HepG2 (cell line): Measurements from ENCODE around the gene KIRREL3. TPM values are rescaled to one million over a fixed set of nuclear protein-coding genes. Genes with fewer than 3 reads are reported as not detected.

ENCODE experiments used
- ATAC-seq: fragments of 200-7000 bp; cut with Tn5 transposase; 3 replicates; pipeline ENCODE4 v1.9.1; 2020; ENCODE audit warnings: mild to moderate bottlenecking, moderate library complexity
- BruUV-seq: library from RNA; stranded (reverse); fragments of 400-500 nt; replicated peaks from 2 replicates; lab custom pipeline; 2021; lab: Mats Ljungman, UMichigan
- CTCF ChIA-PET: fragments of 300-600 bp; formaldehyde crosslinking; extraction: SDS; loops from one replicate; lab custom pipeline; 2021; ENCODE audit warnings: low total read pairs, inconsistent platforms, low intra/inter-chr PET ratio; lab: Yijun Ruan, JAX
- POLR2A ChIA-PET: fragments of 350-600 bp; sonication (Branson Sonifier 250); formaldehyde crosslinking; loops from one replicate; lab custom pipeline; 2020; ENCODE audit warnings: antibody characterized with exemption, inconsistent platforms; lab: Yijun Ruan, JAX
- DNase-seq: peaks from one replicate; pipeline ENCODE4 v3.0.0-alpha.2; 2015; ENCODE audit warnings: low spot score
- FAIRE-seq: peaks from 3 replicates; lab custom pipeline; 2011; peaks lifted over from hg19 to GRCh38; lab: Jason Lieb, UNC
- H2AFZ ChIP-seq: one replicate; pipeline ENCODE4 v1.6.1; 2011; ENCODE audit warnings: low read length, inconsistent platforms
- H3K27ac ChIP-seq: fragments of 300-600 bp; 3 replicates; pipeline ENCODE4 v1.8.0; 2011; ENCODE audit warnings: mixed run types, mild to moderate bottlenecking, mixed read lengths, low read length, inconsistent platforms; ENCODE audit not compliant: insufficient read depth; ENCODE audit errors: extremely low read length
- H3K27me3 ChIP-seq, 2 experiments: fragments of 200-600 bp in 1 of 2; 2 replicates in 1 of 2; 3 replicates in 1 of 2; pipeline versions ENCODE4 v1.6.0 to v1.8.0; 2011; ENCODE audit warnings: low read length in 2 of 2, mild to moderate bottlenecking in 2 of 2, moderate library complexity in 2 of 2, inconsistent platforms in 1 of 2; ENCODE audit not compliant: insufficient read depth in 2 of 2, control insufficient read depth in 1 of 2
- H3K36me3 ChIP-seq, 2 experiments: fragments of 200-600 bp in 1 of 2; replicated peaks in 1 of 2; 2 replicates in 1 of 2; 3 replicates in 1 of 2; pipeline versions ENCODE4 v1.5.1 to v1.8.0; 2011; ENCODE audit warnings: low read length in 2 of 2, inconsistent platforms in 1 of 2; ENCODE audit not compliant: insufficient read depth in 2 of 2, control insufficient read depth in 1 of 2
- H3K4me1 ChIP-seq: 2 replicates; pipeline ENCODE4 v1.5.1; 2012; ENCODE audit warnings: low read length, inconsistent platforms; ENCODE audit not compliant: insufficient read depth
- H3K4me2 ChIP-seq: 2 replicates; pipeline ENCODE4 v1.6.0; 2011; ENCODE audit warnings: low read depth, low read length, inconsistent platforms
- H3K4me3 ChIP-seq, 3 experiments: fragments of 200-600 bp in 1 of 3; sonication (generic), shearing (Covaris generic) in 1 of 3; replicated peaks in 1 of 3; 2 replicates each; pipeline ENCODE4 v1.5.1; 2011 to 2016; ENCODE audit warnings: low read length in 3 of 3, inconsistent platforms in 2 of 3, low read depth in 2 of 3, mild to moderate bottlenecking in 2 of 3, control low read depth in 1 of 3, mixed read lengths in 1 of 3; ENCODE audit not compliant: insufficient read depth in 1 of 3
- H3K79me2 ChIP-seq: one replicate; pipeline ENCODE4 v1.6.1; 2011; ENCODE audit warnings: low read length, inconsistent platforms; ENCODE audit not compliant: insufficient read depth
- H3K9ac ChIP-seq: 2 replicates; pipeline ENCODE4 v1.6.0; 2011; ENCODE audit warnings: mild to moderate bottlenecking, low read depth, low read length, inconsistent platforms; ENCODE audit not compliant: insufficient read depth
- H3K9me3 ChIP-seq: 2 replicates; pipeline ENCODE4 v1.5.1; 2012; ENCODE audit warnings: mild to moderate bottlenecking, low read length
- H4K20me1 ChIP-seq: 2 replicates; pipeline ENCODE4 v1.6.0; 2011; ENCODE audit warnings: inconsistent platforms, mild to moderate bottlenecking, low read length, moderate library complexity; ENCODE audit not compliant: insufficient read depth
- HDAC2 ChIP-seq: sonication (generic); formaldehyde crosslinking; IDR thresholded peaks from 2 replicates; pipeline ENCODE4 v1.4.0; 2020; ENCODE audit warnings: missing genetic modification reagents
- HNF4G ChIP-seq, 2 experiments: sonication (generic) in 1 of 2; formaldehyde crosslinking in 1 of 2; IDR thresholded peaks; 2 replicates each; pipeline versions ENCODE4 v1.4.0 to v1.6.1; 2011 to 2020; ENCODE audit warnings: borderline replicate concordance in 2 of 2, low read depth in 2 of 2, mild to moderate bottlenecking in 2 of 2, low read length in 1 of 2, missing genetic modification reagents in 1 of 2, moderate library complexity in 1 of 2
- JUND ChIP-seq: sonication (generic); formaldehyde crosslinking; IDR thresholded peaks from 2 replicates; pipeline ENCODE4 v1.8.0; 2022; ENCODE audit warnings: mild to moderate bottlenecking, missing genetic modification reagents
- SALL1 ChIP-seq: sonication (generic); formaldehyde crosslinking; IDR thresholded peaks from 2 replicates; pipeline ENCODE4 v1.8.0; 2022; ENCODE audit warnings: mild to moderate bottlenecking, missing genetic modification reagents
- ZBED4 ChIP-seq: sonication (generic); formaldehyde crosslinking; IDR thresholded peaks from 2 replicates; pipeline ENCODE4 v1.4.0; 2020; ENCODE audit warnings: missing genetic modification reagents, borderline replicate concordance
- ZBTB21 ChIP-seq: sonication (generic); formaldehyde crosslinking; IDR thresholded peaks from 2 replicates; pipeline ENCODE4 v1.4.0; 2020; ENCODE audit warnings: missing genetic modification reagents
- ZNF460 ChIP-seq: sonication (generic); formaldehyde crosslinking; IDR thresholded peaks from 2 replicates; pipeline ENCODE4 v1.5.1; 2020; ENCODE audit warnings: missing genetic modification reagents, mild to moderate bottlenecking, borderline replicate concordance
- ZNF556 ChIP-seq: sonication (generic); formaldehyde crosslinking; IDR thresholded peaks from 2 replicates; pipeline ENCODE4 v1.4.0; 2020; ENCODE audit warnings: mild to moderate bottlenecking, missing genetic modification reagents, borderline replicate concordance
- ZNF660 ChIP-seq: sonication (generic); formaldehyde crosslinking; IDR thresholded peaks from 2 replicates; pipeline ENCODE4 v1.5.1; 2020; ENCODE audit warnings: mild to moderate bottlenecking, low read depth, missing genetic modification reagents, borderline replicate concordance
- WGBS: methylation state at CpG from one replicate; pipeline ENCODE4 v1.1.6; 2017; ENCODE audit warnings: low lambda C conversion rate; 5-methylcytosine and 5-hydroxymethylcytosine counted together
- in situ Hi-C: cut with HindIII; loops from 2 replicates; pipeline ENCODE4 v1.10.0; 2017; ENCODE audit warnings: low pct_unique_long_range_greater_than_20kb; ENCODE audit not compliant: extremely low pct_ligation_motif_present
- intact Hi-C: fragments of 100-400 bp; cut with micrococcal nuclease; formaldehyde crosslinking; loops from one replicate; pipeline ENCODE4 v1.10.0; 2022; ENCODE audit not compliant: unreplicated experiment
- polyA plus RNA-seq, 8 experiments: library from polyadenylated mRNA; depleted of rRNA in 3 of 8; stranded (reverse) in 7 of 8; unstranded in 1 of 8; fragments of >200 nt; fragmentation: Illumina TruSeq in 4 of 8; extraction: Trizol in 4 of 8; gene quantifications; 2 replicates each; pipeline versions ENCODE4 v1.2.1 to v1.2.3, GENCODE V29; 2011 to 2016; ENCODE audit warnings: low read depth in 4 of 8, missing spikeins in 1 of 8, mixed read lengths in 1 of 8; ENCODE audit not compliant: insufficient read depth in 1 of 8
- total RNA-seq, 5 experiments: library from RNA; depleted of rRNA; stranded (reverse); fragments of >200 nt; fragmentation: Illumina TruSeq; extraction: Trizol; gene quantifications; 2 replicates each; pipeline ENCODE4 v1.2.3, GENCODE V29; 2016; ENCODE audit warnings: low read depth in 1 of 5
- TF ChIP-seq, protein P1 (sequence below): sonication (generic); formaldehyde crosslinking; IDR thresholded peaks from 2 replicates; pipeline ENCODE4 v1.8.1; 2023; ENCODE audit warnings: mild to moderate bottlenecking, missing genetic modification reagents
- TF ChIP-seq, protein P2 (sequence below): conservative IDR thresholded peaks from 2 replicates; pipeline ENCODE4 v1.6.1; 2018; ENCODE audit warnings: missing genetic modification reagents

The KIRREL3 gene
- total and polyA plus RNA-seq, 2 of the 13 experiments (the other 11 are each of a cell fraction or from before 2014, with no cell fraction given) = not detected

GRCh38 chr11:126481303-126481680 lies 519.3 kb downstream of the KIRREL3 start (continued):
- TF ChIP-seq HDAC2 (CRISPR knock-in tag) (no peak), ZNF556 (CRISPR knock-in tag) (no peak), ZNF460 (CRISPR knock-in tag) (no peak), ZNF660 (CRISPR knock-in tag) (no peak), ZBTB21 (CRISPR knock-in tag) (no peak), HNF4G (IDR thresholded peaks at IDR 0.05; ENCODE audit: borderline replicate concordance, low read depth, low read length) (no peak), HNF4G (CRISPR knock-in tag; IDR thresholded peaks at IDR 0.05; ENCODE audit: borderline replicate concordance, low read depth) (no peak)
- TF ChIP-seq, protein P1, sequence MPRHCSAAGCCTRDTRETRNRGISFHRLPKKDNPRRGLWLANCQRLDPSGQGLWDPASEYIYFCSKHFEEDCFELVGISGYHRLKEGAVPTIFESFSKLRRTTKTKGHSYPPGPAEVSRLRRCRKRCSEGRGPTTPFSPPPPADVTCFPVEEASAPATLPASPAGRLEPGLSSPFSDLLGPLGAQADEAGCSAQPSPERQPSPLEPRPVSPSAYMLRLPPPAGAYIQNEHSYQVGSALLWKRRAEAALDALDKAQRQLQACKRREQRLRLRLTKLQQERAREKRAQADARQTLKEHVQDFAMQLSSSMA (CRISPR knock-in tag) = no peak

- FAIRE-seq = peak; percentile 74
- in situ Hi-C loops = no loop called here
- TF ChIP-seq SALL1 = peak; percentile 26; the same call in 1 of the 2 replicates
- no peak for TF ChIP-seq JUND
- TF ChIP-seq, protein P2, sequence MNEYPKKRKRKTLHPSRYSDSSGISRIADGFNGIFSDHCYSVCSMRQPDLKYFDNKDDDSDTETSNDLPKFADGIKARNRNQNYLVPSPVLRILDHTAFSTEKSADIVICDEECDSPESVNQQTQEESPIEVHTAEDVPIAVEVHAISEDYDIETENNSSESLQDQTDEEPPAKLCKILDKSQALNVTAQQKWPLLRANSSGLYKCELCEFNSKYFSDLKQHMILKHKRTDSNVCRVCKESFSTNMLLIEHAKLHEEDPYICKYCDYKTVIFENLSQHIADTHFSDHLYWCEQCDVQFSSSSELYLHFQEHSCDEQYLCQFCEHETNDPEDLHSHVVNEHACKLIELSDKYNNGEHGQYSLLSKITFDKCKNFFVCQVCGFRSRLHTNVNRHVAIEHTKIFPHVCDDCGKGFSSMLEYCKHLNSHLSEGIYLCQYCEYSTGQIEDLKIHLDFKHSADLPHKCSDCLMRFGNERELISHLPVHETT (CRISPR knock-in tag) = no peak
- TF ChIP-seq ZBED4 = peak; percentile 76; the same call in 1 of the 2 replicates
These were observed 519.9 kb downstream of the KIRREL3 start for GRCh38 chr11:126480410-126481302.

More at GRCh38 chr11:126480410-126481302, 519.9 kb downstream of the KIRREL3 start:
- Histone ChIP-seq H3K36me3 (no peaks in the 10 kb centered on the region), H3K79me2 (no peaks in the 10 kb centered on the region), H3K27ac (no peak overlapping the region), H3K9me3 (no peaks in the 10 kb centered on the region), H3K9ac (0 out of 2 replicates have a peak overlapping the region, but pooled peaks have one; percentile 0), H2AFZ (peak overlapping the region; percentile 70), H3K4me3 (peak overlapping the region in 2 of 3 experiments; percentile 27 to 53; a peak in 2 of 6 replicates), H3K4me1 (peaks cover 8% of the 10 kb centered on the region), H3K27me3 (peaks cover 4 to 44% of the 10 kb centered on the region in 2 experiments; a peak in 4 of 5 replicates), H4K20me1 (no peaks in the 10 kb centered on the region), H3K4me2 (peak overlapping the region; percentile 80)
- peak; percentile 82 for ATAC-seq
- BruUV-seq = no TSS peak
- ChIA-PET POLR2A (interaction anchor here (0.9 to 1.4 kb wide), 4 partner anchors 40 to 888 kb away, joined by 3 to 4 read pairs (median 3); partner anchors contain the start of genes DCPS and STT3A), CTCF (interaction anchor here (1.5 to 2.6 kb wide), 2 partner anchors 39 to 170 kb away, joined by 13 to 19 read pairs; no protein-coding TSS in a partner anchor)
- 12% methylated on average over 18 of the region's 19 CpGs for WGBS
- intact Hi-C loops = loop anchor here (1.0 kb wide), 2 partner anchors 39 to 170 kb away; no protein-coding TSS in a partner anchor
- DNase-seq = peak; percentile 74
